ENCODE data around the gene TEX51.

TEX51 gene

GRCh38 chr2:126894082-126894481, 4.6 kb upstream of the TEX51 start:
- no peak for DNase-seq

GRCh38 chr2:126894585-126895182, 4.0 kb upstream of the TEX51 start:
- DNase-seq: no peak

GRCh38 chr2:126895336-126895735, 3.4 kb upstream of the TEX51 start:
- DNase-seq: no peak

- no peak for DNase-seq
Observed at GRCh38 chr2:126896471-126896870, 2.2 kb upstream of the TEX51 start.

- DNase-seq: no peak
Observed at GRCh38 chr2:126899616-126900185, 1.0 kb downstream of the TEX51 start.

GRCh38 chr2:126900646-126901319, 2.1 kb downstream of the TEX51 start:
- no peak for DNase-seq

- DNase-seq: no peak
Observed at GRCh38 chr2:126901459-126901858, 2.8 kb downstream of the TEX51 start.

GRCh38 chr2:126902152-126902835, 3.6 kb downstream of the TEX51 start:
- DNase-seq: no peak

GRCh38 chr2:126902859-126903258, 4.2 kb downstream of the TEX51 start:
- no peak for DNase-seq

GRCh38 chr2:126905991-126906390, 7.3 kb downstream of the TEX51 start:
- DNase-seq: no peak

GRCh38 chr2:126906781-126907180, 8.1 kb downstream of the TEX51 start:
- DNase-seq: no peak

GRCh38 chr2:126907671-126908070, 9.0 kb downstream of the TEX51 start:
- DNase-seq: no peak

- DNase-seq: no peak
Observed at GRCh38 chr2:126908721-126909177, 10.1 kb downstream of the TEX51 start.

- no peak for DNase-seq
Observed at GRCh38 chr2:126909366-126909765, 10.7 kb downstream of the TEX51 start.

GRCh38 chr2:126909781-126910180, 11.1 kb downstream of the TEX51 start:
- DNase-seq: no peak

- DNase-seq: no peak
Observed at GRCh38 chr2:126910637-126911036, 11.9 kb downstream of the TEX51 start.

- no peak for DNase-seq
Observed at GRCh38 chr2:126911111-126911796, 12.6 kb downstream of the TEX51 start.

GRCh38 chr2:126912201-126912600, 13.5 kb downstream of the TEX51 start:
- DNase-seq: no peak

GRCh38 chr2:126913329-126913728, 14.6 kb downstream of the TEX51 start:
- no peak for DNase-seq

- no peak for DNase-seq
Observed at GRCh38 chr2:126913881-126914615, 15.4 kb downstream of the TEX51 start.

- no peak for DNase-seq
Observed at GRCh38 chr2:126914811-126915500, 16.3 kb downstream of the TEX51 start.

- no peak for DNase-seq
Observed at GRCh38 chr2:126915903-126916302, 17.2 kb downstream of the TEX51 start.
